GM18909 (cell line): ENCODE data around the gene CLTCL1.
A peak's percentile ranks its signal among the peaks of the same experiment; 100 is the strongest.
"Not testable (repeated sequence)": the region's sequence is repeated elsewhere in the genome, so short reads cannot be mapped to it uniquely, and the experiment has no call there.

Experiments used
- ATAC-seq: cut with Tn5 transposase; IDR thresholded peaks from one replicate; pipeline ENCODE4 v1.9.1; 2021; ENCODE audit warnings: mild to moderate bottlenecking; ENCODE audit not compliant: unreplicated experiment, poor library complexity

The CLTCL1 gene

DNA sequence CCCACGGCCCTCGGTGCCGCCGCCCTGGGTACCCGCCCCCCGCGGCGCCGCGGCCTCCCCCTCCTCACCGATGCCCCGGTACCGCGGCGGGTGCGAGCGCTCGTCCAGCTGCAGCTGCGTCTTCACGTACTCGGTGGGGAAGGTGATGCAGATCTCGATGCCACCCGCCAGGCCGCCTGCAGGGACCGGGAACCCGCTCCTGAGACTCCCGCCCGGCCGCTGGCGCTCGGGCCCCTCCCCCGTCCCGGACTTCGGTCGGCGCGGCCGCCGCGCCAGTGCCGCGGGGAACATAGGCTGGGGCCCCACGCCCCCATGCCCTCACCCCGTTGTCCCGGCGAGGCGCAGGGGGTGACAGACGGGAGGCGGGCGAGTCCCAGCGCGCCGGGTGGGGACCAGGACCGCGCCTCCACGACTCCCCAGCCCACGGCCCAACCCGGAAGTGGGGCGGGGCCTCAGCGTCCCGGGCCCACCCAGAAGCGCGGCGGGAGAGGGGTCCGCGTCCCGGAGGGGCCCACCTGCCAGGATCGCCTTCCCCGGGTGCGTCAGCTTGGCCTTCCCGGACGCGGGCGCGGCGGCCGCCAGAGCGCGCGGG is 113.4 kb downstream of the CLTCL1 start:
- ATAC-seq: peak; percentile 39

DNA sequence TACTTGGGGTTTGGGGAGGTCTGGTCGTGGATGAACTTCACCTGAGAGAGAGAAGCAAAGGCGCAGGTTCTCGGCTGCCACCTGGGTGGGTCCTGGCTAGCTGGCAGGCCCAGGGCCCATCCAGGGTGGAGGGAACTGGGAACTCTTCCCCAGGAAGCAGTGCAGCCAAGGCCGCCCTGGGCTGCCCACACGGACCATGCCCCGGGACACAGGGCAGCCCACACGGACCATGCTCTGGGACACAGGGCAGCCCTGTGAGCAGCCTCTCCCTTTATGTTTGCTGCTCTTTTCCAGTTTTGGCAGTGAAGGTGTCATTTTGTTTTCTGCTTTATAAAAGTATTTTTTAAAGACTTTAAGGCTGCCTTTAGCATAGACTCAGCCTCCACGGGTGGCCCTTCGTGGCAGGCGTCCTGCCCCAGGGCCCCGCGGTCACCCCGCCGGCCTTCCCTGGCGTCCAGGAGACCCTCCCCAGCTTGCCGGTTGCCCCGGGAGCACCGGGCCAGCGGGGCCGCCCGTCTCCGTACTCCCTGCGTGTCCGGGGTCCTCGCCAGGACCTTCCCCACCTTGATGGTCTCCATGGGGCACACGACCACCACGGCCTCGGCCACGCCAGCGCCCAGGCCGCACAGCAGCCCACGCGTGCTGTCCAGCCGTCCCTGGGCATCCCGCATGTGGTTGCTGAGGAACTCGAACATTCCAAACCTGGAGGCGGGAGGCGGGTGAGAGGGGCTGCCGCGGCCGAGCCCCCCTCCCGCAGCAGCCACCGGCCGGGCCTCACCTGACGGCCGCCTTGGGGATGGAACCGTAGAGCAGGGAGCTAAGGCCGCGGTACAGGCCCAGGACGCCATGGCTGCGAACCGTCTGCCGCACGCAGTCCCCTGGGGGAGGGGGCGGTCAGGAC is 114.1 kb downstream of the CLTCL1 start:
- ATAC-seq: no peak

DNA sequence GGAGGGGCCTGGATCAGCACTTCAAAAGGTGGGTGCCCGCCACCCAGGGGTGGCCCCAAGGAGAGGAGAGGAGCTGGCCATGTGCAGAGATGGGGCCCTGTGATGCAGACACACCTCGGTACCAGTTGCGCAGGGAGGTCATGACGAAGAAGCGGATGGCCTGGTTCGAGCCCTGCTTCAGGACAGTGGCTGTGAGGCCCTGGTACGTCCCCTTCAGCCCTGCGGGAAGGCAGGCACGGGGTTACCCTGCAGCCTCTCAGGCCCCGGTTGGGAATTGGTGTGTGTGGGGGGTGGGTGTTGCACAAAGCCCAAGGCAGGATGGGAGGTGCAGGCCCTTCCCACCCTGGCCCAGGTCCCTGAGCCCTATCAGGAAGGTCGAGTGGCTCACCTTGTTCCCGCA is 114.8 kb downstream of the CLTCL1 start:
- ATAC-seq: no peak

DNA sequence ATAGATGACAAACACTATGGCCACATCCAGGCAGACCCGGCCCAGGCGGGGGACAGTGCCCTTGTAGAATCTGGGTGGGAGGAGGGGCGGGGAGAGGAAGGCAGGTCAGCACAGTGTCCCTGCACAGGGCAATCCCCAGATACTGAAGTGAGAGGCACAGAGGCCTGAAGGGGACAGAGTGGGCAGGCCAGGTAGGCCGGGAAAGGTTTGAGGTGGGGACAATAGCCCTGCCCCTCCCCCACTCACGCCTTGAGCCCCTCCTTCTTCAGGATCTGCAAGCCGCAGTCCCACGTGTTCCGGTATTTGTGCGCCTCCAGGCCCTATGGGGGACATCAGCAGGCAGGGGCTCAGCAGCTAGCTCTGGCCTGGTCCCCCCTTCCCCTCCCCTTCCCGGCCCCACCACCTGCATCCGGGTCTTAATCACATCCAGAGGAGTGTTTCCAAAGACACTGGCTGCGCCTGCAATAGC is 115.3 kb downstream of the CLTCL1 start:
- no peak for ATAC-seq

DNA sequence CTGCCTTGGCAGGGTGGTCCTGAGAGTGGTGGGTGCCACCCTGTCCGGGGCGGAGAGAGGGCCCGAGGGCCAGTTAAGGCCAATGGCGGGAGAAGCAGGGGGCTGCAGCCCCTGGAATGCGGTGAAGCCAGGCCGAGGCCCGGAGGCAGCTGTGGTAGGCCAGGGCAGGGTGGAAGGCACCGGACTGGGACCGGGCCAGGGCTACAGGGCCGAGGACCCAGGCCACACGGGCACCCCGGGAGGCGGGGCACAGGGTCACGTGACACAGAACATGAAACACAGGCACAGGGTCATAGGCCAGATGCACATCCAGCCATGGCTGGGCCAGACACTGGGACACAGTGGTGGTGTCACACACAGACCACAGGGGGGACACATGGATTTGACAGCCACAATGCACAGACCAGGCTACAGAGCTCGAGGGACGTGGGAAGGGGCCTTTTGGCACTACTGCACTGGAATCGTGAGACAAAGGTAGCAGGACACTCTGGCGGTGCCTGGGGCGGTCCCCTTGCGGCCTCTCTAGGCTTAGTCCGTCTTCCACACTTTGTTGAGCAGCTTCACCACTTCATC is 115.8 kb downstream of the CLTCL1 start:
- no peak for ATAC-seq

DNA sequence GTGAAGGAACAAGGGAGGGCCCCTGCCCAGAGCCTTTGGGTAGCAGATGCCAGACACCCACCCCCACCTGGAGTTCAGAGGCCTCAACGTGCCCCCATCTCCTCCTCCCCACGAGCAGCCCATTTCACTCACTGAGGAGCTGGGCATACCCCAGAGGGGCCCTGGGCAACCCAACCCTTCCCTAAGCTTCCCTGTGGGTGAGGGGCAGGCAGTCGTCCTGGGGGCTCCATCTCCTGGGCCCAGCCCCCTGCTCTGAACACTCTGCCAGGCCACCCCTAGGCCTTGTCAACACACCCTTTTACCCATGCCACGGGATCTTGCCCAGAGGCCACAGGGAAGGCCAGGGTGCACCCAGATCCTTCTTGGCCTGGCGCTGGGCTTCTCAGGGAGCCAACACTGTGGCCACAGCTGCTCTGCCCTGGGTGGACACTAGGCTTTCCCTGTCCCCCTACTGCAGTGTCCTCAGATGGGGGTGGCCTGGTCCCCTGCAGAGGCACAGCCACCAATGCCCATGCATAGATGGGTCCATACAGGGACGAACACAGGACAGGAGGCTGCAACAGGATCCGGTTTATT is 116.4 kb downstream of the CLTCL1 start:
- no peak for ATAC-seq

DNA sequence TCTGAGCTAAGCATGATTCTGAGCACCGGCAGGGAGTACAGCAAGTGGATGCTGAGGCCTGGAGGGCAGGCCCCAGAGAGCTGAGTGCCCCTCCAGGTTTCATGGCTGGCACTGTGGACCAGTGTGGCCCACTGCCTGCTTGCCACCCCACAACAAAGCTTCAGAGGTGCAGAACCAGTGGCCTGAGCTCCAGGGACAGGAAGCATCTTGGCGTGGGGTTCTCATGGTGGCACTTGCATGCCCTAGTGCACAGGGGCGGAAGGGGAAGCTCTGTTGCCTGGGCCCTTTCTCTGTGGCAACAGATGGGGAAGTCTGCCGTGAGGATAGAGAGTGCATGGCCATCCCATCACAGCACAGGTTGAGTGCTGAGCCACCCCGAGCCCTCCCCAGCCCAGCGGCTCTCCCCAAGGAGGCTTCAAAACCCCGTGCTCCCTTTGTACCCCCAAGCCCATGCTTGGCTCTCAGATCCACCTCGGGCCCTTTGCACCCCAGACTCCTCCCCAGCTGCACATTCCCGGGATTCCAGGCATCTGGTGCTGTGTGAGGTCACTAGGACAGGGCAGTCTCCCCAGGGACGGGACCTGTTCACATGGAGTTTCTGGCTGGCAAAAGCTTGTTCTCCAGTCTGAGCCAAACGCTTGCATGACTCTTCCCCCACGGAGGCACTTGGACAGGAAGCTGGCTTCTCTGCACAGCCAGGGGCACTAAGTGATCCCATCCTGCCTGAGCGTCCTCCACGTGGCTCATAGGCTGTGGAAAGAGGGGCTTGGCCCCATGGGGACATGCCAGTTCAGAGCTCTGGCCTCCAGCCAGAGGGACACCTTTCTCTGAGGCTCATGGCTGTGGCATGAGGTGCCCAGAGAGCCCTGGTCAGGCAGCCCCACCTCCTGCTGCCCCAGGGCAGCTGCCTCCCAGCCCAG is 117.2 kb downstream of the CLTCL1 start:
- no peak for ATAC-seq

DNA sequence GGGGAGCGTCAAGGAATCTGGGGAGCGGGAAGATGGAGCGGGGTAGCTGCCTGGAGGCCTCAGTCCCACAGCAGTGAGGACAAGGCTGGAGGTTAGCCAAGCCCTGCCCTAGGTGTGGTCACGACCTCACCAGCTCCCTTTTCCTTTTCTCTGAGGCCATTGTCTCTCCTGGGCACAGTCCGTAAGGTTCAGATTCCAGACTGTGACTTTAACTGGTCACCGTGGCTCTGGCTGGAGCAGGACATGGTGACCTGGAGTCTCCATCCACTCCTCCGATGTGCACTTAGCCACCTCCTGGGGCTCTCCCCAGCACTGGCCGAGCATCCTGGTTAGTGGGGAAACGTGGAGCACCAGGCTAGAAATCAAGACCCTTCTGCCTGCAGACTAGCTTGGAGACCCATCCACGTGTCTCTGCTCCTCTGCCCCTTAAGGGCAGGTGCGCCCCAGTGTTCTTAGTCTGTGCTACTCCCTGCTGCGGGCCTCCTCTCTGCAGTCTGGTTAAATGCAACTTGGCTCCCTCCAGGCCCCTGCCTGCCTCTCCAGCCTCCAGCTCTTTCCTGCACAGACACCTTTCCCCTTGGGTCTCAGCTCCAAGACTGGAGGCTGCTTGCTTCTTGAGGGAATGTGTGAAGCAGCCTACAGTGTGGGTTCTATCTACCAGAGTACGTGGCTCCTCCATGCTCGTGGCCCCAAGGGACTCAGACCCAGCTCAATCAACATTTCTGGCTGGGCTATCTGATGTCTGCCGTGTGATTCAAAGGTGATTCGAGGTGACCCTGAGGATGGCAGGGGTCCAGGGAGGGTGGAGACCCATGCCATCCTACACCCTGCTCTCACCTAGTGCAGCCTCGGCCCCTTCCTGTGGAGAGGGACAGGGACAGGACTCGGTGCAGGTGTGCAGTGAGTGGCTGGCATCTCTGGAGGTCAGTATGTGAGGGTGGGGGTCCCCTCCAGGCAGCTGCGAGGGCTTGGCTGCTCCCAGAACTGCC is 118.2 kb downstream of the CLTCL1 start:
- ATAC-seq: no peak

DNA sequence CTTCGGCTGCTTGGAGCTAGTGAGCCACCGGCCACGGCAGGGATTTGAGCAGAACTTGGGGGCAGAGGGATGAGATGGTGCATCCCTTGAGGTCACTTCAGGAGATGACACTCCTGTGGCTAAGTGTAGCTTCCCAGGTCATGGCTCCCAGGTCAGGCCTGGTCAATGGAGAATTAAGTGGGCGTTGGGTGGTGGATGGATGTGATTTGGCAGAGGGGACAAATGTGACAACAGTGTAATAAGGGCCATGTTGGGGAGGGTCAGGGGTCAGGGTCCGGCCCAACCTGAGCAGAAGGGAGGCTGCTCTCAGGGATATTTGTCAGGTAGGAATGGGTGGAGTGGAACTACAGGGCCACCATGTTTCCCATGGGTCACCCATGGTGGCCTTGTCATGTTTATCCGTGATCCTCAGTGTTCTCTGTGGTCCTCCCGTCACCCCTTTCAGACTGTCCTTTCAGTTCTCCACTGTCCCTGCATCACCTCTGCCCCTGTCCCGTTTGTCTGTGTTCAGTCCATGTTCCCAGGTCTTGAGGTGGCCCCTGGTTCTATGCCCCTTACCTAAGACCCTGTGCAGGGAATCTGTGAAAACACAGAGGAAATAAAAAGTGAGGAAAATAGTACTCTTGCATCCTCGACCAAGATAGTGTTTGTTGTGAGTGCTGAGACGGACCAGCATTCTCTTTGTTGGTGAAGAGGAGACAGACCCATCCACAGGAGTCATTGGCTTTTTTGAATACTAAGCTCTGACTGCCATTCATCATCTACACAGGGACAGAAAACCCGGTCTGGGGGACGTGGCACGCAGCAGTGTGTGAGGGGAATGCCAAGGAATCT is 119.1 kb downstream of the CLTCL1 start:
- ATAC-seq: no peak

DNA sequence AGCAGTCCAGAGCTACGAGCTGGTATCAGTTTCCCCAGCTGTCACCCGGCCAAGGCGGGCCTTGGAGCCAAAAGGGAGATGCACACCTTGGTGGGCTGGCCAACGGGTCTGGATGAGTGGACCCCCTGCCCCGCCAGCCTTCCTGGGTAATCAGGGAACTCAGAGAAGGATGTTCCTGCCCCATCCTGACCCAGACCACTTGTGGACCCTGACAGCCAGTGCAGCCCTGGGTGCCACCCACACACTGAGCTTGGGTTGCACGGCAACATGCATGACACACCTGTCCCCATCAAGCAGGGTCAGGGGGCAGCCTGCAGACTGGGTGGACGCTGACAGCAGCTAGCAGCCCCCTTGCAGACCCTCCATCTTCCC is 121.6 kb downstream of the CLTCL1 start:
- no peak for ATAC-seq

DNA sequence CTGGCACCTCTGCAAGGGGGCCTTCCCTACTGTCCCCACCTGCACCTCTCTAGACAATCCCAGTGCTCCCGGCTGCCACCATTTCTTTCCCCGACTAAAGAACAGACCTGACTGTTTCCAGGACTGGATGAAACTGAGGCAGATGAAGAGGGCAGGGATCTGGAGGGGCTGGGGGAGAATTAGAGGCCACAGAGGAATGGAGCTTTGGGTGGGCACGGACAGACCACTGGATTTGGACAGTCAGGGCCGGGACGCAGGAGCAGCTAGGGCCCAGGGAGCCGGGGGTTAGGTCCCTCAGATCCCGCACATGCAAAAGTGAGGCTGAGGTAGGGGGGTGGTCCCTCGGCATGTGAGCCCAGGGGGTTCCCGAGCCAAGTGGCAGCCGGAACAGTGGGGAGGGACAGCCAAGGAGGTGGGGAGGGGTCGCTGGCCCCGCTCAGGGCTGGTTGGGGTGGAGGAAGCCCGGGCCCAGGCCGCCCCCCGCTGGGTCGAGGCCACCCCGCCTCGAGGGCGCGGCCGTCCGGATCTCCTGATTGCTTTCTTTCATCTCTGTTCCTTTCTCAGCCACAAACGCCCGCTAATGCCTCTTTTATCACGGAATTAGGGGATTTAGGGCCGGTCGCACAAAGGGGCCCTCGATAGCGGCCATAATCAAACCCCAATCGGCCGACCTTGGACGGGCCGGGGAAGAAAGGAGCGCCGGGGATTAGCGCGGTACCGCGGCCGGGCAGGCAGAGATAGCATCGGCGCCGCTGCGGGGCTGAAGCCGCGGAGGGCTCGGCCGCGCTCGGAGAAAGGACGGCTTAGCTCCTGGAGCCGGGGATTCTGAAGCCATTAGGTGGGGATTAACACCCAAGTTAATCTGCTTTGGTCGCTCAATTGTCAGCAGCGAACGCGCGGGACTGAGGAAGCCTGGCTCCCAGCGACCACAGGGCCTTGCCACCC is 122.2 kb downstream of the CLTCL1 start:
- ATAC-seq: no peak

DNA sequence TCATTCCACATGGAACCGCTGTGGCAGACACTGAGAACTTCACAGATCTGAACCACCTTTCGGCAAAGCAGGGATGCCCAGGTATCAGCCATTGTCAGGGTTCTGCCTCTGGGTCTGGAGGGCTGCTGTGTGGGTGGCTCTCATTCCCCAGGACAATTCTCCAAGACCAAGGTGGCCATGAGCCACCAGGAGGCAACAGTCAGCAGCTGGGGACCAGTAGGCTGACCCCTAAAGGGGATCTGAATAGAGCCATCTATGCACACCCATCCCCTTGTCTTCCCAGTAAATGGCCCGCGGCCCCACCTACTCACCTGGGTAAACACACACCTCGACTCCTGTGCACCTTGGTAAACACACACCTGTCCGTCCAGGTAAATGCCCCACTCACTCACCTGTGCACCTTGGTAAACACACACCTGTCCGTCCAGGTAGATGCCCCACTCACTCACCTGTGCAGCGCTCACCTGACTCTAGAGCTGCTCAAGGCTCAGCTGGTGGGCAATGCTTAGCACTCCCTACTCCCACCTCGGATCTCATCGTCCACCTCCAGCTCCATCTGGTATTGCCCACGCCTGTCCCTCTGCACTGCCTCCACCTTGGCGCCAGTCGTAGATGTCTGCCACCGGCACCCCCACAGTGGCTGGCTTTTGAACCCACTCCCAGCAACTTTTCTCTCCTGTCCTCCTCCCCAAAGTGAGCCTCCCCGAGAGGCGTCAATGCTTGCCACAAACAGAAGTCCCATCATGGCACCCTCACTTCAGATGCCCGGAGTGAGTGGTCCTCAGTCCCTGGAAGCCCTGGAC is 123.2 kb downstream of the CLTCL1 start:
- ATAC-seq: no peak

DNA sequence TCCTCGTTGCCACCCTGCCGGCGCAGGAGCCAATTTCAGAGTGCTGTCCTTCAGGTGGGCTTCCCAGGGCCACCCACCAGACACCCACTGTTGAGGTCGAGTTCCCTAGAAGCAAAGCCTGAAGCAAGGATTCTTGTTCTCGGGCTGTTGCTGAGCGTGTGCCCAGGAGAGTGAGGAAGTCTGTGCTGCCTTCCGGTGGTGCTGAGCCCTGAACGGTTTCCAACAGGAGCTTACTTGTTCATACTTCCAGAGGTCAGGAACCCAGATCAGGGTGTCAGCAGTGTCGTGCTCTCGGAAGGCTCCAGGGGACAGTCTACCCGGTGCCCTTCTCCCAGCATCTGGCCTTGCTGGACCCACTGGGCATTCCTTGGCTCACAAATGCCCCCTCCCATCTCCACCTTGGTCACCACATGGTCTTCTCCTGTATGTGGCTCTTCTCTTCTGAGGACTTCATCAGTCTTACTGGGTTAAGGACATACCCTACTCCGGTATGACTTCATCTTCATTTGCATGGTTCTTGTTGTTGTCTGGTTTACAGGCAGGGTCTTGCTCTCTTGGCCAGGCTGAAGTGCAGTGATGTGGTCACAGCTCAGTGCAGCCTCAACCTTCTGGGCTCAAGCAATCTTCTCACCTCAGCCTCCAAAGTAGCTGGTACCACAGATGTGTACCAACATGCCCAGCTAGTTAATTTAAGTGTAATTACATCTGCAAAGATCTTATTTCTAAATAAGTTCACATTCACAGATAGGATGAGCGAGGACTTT is 124.2 kb downstream of the CLTCL1 start:
- ATAC-seq: no peak

DNA sequence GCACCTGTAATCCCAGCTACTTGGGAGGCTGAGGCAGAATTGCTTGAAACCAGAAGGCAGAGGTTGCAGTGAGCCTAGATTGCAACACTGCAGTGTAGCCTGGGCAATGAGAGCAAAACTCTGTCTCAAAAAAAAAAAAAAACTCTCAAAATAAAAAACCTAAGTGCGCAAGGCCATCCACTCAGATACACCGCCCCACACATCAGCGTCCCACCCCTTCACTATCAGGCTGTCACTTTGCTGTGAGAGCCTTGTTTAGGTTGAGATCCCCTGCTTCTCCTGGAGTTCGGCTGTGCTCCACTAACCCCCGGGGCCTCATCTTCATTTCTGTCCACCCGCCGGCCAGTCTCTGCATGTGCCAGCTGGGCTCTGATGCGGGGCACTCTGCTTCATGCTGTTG is 125.1 kb downstream of the CLTCL1 start:
- ATAC-seq: no peak

DNA sequence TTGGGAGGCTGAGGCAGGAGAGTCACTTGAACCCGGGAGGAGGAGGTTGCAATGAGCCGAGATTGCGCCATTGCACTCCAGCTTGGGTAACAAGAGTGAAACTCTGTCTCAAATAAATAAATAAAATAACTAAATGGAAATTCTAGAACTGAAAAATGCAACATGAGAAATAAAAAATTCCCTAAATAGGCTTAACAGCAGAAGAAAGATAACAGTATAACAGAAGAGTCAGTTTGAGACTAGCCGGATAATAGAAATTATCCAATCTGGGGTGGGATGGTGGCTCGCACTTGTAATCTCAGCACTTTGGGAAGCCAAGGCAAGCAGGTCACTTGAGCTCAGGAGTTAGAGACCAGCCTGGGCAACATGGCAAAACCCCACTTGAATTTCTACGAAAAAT is 127.1 kb downstream of the CLTCL1 start:
- ATAC-seq: no peak

DNA sequence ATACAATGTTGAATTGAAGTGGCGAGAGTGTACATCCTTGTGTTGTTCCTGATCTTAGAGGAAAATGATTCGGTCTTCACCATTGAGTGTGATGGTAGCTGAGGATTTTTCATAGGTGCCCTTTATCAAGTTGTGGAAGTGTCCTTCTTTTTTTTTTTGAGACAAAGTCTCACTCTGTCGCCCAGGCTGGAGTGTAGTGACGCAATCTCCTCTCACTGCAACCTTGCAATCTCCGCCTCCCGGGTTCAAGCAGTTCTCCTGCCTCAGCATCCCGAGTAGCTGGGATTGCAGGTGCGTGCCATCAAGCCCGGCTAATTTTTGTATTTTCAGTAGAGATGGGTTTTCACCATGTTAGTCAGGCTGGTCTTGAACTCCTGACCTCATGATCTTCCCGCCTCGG is 132.9 kb downstream of the CLTCL1 start:
- not testable (repeated sequence) for ATAC-seq
